CD4-positive, alpha-beta T cell treated with Interleukin-6 for 4 hours (primary cell): ENCODE results near the gene ADAMTS16.

Experiments used
- DNase-seq: peaks from one replicate; pipeline ENCODE4 v3.0.0-alpha.2; 2020; ENCODE audit warnings: mixed read lengths

Gene ADAMTS16

DNA sequence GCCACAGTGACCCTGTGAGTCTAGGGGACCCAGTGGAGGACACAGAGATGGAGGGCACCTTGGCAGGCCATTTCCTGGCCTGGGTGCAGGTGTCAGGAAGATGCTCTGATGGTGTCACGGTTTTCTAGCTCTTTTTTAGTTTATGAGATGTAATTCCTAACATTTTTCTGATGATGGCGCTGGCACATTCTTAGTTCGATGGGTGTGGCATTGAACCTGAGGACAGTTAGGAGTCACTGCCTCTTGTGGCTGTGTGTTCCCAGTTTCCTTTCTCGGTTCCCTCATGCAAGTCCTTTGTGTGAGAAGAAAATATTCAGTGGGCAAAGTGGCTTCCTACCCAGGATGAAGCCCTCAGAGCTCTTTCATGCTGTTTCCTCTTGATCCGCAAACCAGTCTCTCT is 152.9 kb downstream of the ADAMTS16 start:
- DNase-seq, result no peak

DNA sequence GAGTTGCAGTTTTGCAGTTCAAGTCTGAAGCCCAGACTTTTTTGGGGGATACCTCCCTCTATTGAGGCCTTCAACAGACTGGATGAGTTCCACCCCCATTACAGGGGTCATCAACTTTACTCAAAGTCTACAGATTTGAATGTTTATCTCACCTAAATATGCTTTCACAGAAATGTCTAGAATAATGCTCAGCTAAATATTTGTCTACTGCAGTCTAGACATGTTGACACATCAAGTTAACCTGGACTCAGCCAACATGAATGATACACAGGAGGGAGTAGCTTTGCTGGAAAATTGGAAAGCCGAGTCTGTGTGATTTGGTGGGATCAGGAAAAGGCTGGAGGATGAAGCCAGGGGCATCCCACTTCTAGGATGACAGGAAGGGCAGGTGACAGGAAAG is 154.3 kb downstream of the ADAMTS16 start:
- DNase-seq, result no peak

DNA sequence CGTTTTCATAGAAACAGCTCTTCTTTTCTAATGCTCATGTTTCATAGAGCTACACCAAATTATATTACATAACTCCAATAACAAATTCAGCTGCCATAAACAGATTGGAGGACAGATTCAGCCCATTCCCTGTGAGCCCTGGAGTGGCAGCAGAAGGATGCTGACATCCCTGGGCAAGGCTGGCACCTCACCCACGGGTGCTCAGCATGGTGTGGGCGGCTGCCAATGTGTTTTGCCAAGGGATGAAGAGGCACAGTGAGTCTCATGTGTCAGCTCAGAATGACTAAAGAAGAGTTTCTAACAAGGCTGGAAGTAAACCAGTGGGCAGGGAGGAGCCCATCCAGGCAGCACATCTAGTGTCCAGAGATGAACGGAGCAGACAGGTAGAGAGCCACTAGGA is 155.2 kb downstream of the ADAMTS16 start:
- no peak for DNase-seq

DNA sequence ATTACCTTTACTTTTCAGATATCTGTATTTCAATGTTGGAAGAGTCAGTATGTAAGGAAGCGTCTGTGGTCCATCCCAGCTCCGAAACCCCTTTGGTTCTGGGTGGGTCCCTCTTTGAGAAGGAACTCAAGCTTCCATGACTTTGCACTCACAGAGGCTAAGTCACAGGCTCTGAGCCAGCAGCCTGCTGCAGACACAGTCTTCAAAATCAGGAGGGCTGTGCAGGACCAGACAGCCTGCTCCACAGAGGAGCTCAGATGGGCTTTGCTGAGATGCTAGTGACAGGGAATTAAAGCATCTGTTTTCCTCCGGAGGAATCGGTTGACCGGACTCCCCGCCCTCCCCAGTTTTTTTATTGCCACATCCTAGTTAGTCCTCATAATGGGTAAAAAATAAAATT is 155.9 kb downstream of the ADAMTS16 start:
- no peak for DNase-seq

DNA sequence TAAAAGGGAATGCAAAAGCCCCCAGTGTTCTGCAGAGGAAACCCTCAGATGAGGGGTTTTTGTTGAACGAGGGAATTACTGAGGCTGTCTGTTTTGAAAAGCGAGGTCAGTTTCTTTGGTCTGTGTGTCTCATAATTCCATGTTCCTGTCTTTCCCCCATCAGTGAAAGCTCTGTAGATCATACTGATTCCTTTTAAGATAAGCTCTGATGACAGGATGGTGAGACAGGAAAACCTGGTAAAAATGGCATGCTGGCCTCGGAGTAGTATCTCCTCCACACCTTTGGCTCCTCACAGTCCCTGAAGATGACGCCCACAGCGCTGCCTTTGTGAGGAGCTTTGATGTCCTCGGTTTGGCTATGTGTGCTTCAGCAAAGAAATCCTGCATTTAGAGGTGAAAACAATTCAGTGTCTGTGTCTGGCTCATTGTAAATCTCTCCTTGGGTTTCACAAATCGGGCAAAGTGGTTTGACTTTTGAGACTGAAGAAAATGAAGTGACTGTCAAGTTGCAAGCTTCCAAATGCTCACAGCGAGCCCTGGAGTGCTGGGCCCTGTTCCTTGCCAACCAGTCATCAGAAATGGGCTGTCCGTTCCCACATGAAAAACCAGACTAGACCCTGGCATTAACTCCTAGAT is 157.4 kb downstream of the ADAMTS16 start:
- DNase-seq, result no peak

DNA sequence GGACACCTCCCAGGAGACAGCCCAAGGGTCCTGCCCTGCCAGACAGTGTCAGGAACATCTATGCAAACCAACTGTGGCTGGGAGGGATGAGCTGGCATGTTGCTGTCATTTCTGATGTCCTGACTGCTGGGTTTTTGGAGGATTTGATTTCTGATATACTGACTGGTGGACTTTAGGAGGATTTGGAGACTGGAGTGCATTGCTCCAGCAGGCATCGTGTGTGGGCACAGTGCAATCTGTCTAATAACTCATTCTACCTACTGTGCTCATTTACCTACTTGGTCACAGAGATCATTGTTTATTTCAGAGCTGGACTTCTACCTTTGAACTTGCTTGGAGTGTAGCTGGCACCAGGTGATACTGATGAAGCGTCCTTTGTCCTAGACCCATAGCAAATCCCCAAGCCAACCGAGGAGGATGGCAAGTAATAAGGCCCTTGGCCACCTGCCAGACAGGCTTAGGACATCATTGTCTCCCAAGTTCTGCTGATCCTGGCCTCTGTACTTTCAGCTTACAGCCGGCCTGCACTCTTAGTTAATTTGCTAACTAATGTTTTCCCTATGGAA is 158.0 kb downstream of the ADAMTS16 start:
- DNase-seq, result no peak

DNA sequence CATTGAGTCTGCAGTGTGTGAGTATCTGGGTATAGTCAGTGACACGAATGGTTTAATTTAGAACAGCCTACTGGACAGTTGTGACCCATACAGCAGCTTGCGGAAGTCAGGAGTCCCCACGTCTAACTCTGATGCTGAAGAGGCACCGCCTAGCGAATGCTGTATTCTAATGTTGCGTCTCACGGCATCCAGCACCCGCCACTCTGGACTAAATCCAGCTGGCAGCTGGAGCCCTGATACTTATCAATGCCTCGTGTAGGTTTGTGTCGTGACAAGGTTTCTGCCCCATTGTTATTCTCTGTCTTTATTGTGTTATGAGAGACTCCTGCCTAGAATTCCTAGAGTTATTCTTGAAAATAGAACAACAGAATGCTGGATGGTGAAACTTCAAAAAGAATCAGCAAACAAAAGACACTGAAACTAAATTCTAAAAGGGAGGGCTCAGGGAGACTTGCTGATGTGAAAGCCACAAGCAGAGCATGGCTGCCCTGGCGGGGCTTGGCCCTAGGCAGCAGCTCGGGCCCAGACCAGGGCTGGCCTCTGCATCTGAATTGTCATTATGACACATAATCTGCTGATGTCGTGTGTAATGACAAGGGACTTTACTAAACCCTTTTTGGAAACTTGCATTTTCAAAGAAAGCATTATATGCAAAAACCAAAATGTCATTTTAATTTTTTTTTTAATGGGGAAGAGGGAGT is 158.9 kb downstream of the ADAMTS16 start:
- no peak for DNase-seq

DNA sequence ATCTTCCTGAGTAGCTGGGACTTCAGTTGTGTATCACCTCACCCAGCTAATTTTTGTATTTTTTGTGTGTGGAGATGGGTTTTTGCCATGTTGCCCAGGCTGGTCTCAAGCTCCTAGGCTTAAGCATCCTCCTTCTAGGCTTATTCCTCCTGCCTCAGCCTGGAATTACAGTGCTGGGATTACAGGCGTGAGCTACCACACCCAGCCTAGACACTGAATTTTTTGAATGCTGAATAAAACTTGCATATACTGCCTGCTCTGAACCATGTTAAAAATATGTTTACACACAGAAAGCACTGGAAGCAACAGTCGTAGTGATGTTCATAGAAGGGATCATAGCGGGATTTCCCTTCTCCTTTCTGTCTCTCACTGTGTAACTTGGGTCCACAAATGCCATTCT is 161.0 kb downstream of the ADAMTS16 start:
- DNase-seq, result no peak

DNA sequence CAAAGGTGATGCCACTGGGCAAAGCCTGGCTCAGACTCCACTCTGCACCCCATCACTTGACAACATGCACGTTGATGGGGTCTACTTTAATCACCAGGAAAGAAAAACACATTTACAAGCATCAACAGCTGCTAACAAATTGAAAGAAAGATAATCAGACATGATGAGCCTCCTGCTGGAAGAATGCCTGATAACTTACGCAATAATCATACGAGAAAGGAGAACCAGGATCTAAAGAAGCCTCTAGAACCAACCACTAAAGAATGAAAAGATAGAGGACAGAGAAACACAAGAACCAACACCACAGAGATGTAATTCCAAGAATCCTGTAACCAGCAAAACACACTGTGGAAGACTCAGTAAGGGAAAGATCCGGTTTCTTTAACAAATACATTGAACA is 162.1 kb downstream of the ADAMTS16 start:
- DNase-seq, result no peak

DNA sequence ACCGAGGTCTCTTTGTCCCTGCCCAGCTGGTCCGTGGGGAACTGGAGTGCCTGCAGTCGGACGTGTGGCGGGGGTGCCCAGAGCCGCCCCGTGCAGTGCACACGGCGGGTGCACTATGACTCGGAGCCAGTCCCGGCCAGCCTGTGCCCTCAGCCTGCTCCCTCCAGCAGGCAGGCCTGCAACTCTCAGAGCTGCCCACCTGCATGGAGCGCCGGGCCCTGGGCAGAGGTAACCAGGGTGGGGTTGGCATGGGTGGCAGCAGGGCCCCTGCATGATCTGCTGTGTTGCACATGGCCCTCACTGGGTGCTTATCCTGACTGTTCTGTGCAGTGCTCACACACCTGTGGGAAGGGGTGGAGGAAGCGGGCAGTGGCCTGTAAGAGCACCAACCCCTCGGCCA is 163.1 kb downstream of the ADAMTS16 start:
- no peak for DNase-seq

DNA sequence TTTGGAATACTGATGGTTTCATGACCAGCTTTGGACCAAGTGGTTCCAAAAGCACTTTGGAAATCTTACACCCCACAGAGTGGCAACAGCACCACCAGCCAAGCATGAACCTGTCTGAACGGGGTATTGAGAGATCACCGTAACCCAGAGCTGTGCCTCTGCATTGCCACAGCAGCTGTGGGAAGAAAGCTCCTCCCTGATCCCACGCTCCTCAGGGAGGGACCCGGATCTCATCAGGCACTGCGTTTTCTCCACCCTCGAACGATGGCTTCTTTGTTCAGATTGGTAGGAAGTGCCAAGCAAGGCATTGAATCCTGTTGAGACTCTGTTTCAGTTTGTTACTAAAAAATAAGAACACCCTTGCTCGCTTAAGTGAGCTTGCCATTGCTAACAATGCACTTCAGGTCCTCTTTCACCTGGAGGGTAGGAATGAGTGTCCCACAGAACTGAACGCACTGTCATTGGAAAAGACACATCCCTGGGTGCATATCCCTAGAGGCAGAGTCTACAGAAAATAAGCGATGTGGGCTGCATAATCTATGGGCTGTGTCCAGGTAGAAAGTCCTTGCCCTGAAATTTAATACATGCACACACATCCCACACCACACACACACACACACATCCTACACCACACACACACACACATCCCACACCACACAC is 164.4 kb downstream of the ADAMTS16 start:
- DNase-seq, result no peak

DNA sequence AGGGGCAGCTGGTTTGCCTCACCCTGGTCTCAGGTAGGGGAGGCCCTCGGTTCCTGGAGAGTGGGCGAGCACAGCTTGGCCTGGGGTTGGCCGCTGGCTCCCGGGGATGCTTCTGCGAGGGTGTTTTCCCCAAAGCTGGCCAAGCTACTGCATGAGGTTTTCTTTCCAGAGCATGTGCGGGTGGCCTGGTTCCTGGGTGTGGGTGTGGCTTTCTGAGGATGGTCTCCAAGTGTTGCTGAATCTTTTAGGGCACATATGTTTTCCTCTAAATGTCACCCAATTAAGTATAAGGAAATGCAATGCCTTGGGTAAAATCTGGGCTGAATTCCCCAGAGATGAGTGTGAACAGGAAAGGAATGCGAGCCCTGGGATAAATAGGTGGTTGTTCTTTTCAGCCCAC is 166.6 kb downstream of the ADAMTS16 start:
- no peak for DNase-seq

DNA sequence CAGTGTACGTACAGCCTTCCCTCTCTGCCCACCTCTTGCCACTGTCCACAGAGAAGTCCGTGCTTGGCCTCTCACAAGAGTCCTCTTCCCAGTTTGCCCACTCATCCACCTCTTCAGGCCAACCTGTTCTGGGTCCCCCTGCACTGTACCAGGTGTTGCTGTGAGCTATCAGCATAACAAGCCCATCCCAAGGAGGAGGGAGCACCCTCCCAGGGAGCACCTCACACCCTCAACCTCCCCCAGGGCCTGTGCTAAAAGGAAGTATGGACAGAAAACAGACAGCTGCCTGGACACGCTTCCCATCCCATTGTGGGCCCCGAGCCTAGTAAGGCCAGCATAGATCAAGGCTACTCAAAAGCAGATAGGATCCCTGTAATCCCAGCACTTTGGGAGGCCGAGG is 168.2 kb downstream of the ADAMTS16 start:
- DNase-seq, result no peak

DNA sequence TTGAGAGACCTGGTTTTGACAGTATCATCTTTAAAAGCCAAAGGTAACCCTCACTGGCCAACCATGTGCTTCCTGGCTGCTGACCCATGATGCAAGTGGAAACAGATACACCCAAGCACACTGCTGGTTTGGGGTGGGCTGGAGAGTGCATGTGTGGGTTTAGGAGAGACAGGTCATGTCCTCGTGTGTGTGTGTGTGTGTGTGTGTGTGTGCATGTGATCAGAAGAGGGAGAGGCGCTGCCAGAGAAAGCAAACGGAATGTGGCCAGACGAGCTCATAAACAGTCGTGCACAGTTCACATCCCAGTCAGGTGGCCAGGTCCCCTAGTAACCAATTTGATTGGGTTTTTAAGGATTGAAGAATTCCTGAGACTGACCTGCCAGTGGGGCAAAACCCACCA is 169.5 kb downstream of the ADAMTS16 start:
- DNase-seq, result no peak

DNA sequence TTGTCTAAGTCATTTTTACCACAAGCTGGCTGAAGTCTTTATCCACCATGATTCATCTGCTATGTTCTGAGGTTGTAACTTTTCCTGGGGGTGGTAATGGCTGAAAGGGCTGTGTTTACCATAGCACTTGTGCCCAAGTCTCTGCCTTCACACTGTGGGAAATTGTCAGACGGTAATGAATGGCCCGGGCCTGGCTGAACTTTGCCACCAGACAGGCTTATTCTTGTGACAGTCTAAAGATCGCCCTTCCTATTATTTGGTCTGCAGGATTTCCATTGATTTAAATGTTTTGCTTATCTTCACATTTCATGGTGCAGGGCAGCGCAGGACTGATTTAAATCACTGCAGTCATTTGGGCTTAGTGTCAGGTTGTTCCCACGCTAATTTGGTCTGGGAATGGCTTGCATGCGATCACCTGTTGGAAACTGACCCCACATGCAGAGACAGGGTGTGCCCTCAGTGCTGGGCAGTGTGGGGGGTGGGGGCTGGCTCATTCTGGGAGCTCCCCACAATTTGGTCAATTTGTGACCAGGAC is 173.0 kb downstream of the ADAMTS16 start:
- DNase-seq, result no peak

DNA sequence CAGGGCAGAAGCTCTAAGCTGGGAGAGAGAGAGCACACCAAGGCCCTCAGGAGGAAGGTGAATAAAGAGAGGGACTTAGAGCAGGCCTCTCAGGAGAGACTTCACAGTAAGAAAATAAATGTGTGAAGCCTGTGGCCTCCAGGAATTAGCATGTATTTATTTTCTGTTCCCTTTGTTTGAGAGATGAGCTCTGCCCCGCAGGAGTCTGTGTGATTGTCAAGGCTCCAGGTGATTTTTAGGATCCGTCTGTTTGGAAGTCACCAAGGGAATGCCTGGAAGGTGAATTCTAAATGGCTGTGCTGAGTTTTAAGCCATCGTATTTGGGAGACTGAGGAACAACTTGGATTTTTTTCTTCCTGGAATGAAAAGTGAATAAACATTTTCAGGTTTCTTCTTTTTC is 174.0 kb downstream of the ADAMTS16 start:
- DNase-seq, result no peak

DNA sequence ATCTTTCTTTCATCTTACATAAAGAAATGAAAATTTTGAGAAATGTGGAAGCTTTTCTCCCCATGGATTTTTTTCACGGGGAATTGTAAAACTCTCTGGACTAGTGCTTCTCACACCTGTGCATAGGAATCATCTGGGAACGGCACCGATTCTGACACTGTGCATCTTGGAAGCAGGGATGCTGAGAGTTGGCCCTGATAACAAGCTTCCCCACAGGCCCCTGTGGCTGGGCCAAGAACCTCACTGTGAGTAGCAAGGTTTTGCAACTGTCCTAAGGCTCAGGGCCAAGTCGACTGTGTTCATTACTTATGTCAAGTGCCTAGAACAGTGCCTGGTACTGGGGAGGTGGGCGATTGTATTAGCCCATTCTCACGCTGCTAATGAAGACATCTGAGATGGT is 174.5 kb downstream of the ADAMTS16 start:
- DNase-seq, result no peak

DNA sequence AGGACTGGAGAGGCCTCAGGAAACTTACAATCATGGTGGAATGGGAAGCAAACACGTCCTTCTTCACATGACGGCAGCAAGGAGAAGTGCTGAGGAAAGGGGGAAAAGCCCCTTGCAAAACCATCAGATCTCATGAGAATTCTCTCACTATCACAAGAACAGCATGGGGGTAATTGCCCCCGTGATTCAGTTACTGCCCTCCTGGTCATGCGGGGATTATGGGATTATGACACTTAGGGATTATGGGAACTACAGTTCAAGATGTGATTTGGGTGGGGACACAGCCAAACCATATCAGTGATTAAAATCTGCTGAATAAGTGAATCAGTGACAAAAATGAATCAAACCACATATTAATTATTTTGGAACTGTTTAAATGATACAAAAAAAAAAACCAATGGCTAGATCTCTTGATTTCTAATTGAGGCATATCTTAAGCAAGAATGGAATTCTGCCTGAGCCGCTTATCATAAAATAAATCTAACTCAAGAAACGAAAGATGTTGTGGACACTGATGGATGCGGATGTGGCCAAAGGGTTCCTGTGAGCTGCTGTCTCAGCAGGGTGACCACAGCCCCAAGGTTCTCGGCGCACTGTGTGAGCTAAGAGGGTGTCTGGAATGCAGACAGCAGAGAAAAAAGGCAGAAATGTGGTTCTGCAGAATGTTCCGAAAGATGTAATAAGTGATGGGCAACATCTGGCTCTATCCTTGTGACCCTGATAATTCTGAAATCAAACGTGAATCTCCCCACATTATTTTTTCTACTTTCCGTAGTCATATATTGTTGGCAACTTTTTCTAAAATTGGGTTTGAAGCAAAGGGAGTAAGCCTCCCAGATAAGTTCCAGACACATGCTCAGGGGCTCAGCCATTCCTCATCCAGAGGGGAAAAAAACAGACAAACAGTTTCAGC is 175.2 kb downstream of the ADAMTS16 start:
- DNase-seq, result no peak

DNA sequence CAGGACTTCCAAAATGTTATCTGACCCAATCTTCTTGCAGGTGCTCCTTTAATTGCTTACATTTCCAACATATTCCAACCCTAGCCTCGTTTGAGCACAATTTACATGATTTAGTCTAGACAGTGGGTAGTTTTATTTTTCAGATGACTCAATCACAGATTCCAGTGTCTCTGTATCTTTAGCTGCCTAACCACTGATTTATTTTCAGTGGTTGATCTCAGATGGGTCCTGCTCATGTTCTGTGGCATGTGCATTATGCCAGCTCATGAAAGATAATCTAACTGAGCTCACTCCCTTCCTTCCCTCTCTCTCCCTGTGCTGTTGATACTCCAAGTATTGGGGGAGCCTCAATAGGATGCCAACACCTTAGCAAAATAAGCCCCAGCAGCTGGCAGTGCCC is 176.2 kb downstream of the ADAMTS16 start:
- no peak for DNase-seq

DNA sequence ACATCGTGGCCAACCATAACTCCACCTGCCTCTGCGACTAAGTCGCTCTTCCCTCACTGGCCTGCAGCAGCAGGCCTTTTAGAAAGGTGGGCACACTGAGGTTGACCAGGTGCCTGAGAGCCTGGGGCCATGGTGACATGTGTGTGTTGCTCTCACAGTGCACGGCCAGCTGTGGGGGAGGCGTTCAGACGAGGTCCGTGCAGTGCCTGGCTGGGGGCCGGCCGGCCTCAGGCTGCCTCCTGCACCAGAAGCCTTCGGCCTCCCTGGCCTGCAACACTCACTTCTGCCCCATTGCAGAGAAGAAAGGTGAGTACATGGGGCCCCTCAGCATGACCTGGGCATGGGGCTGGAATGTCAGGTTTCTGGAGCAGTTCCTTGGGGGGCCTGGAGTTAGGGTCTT is 177.8 kb downstream of the ADAMTS16 start:
- DNase-seq, result no peak

DNA sequence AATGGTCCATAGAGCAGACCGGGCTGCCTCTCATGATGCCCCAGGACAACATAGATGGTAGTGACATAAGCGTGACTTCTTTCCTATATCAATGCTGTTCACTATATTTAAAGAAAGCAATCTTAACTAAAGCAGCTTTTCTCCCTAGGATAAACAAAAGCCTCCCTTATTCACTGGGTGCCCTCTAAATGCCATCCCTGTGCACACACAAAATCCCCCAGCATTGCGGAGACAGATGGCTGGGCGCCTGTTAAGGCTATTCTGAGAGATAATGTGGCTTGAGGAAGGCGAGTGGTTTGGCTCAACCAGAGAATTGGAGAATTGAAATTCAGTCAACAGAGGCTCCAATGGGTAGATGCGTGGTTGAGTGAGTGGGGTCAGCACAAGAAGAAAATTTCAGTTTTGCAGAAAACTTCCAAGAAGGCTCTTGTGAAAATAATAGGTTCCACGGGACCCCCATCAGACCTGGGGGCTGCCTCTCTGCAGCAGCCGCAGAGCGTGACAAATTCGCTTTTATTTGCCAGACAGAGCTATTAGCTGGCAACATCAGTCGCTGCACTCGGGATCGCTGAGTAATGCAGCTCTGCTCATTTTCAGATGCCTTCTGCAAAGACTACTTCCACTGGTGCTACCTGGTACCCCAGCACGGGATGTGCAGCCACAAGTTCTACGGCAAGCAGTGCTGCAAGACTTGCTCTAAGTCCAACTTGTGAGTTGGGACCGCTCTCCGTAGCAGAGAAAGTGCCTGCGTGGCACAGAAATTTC is 178.5 kb downstream of the ADAMTS16 start:
- DNase-seq, result no peak
